K562 (cell line): ENCODE measurements around the gene PPA1. TPM values are rescaled to one million over a fixed set of nuclear protein-coding genes. Genes with fewer than 3 reads are reported as not detected.

Source experiments
- ATAC-seq: fragments of 200-7000 bp; cut with Tn5 transposase; 3 replicates; pipeline ENCODE4 v1.9.1; 2020; ENCODE audit warnings: moderate library complexity
- BruUV-seq: library from RNA; stranded (reverse); fragments of 400-500 nt; replicated peaks from 2 replicates; lab custom pipeline; 2021; lab: Mats Ljungman, UMichigan
- CTCF ChIA-PET: fragments of 300-600 bp; formaldehyde crosslinking; extraction: SDS; loops from one replicate; lab custom pipeline; 2021; ENCODE audit warnings: low intra/inter-chr PET ratio; lab: Yijun Ruan, JAX
- POLR2A ChIA-PET: fragments of 300-600, 350-650 bp; sonication (Branson Sonifier 250); formaldehyde crosslinking; extraction: SDS; loops from one replicate; lab custom pipeline; 2021; ENCODE audit warnings: antibody characterized with exemption, inconsistent platforms; lab: Yijun Ruan, JAX
- DNase-seq, 4 experiments: peaks; one replicate each; pipeline versions ENCODE4 v3.0.0 to v3.0.0-alpha.2; 2011 to 2018; ENCODE audit warnings: low spot score in 3 of 4, mixed read lengths in 3 of 4; ENCODE audit errors: extremely low read depth in 1 of 4
- FAIRE-seq: peaks from 2 replicates; lab custom pipeline; 2011; peaks lifted over from hg19 to GRCh38; lab: Jason Lieb, UNC
- H2AFZ ChIP-seq: 2 replicates; pipeline ENCODE4 v1.6.0; 2011; ENCODE audit warnings: low read depth, low read length, control low read depth, inconsistent platforms
- H3K27ac ChIP-seq: fragments of 200-600 bp; 3 replicates; pipeline ENCODE4 v1.8.0; 2011; ENCODE audit warnings: low read depth, mild to moderate bottlenecking, control low read depth, inconsistent platforms, low read length, moderate library complexity, mixed read lengths; ENCODE audit errors: extremely low read depth
- H3K27me3 ChIP-seq, 2 experiments: fragments of 300-600 bp in 1 of 2; 2 replicates in 1 of 2; 3 replicates in 1 of 2; pipeline versions ENCODE4 v1.6.0 to v1.8.0; 2011; ENCODE audit warnings: inconsistent platforms in 2 of 2, low read length in 2 of 2, mild to moderate bottlenecking in 1 of 2, mixed read lengths in 1 of 2, moderate library complexity in 1 of 2; ENCODE audit not compliant: control insufficient read depth in 2 of 2, insufficient read depth in 2 of 2
- H3K36me3 ChIP-seq: fragments of 300-600 bp; 3 replicates; pipeline ENCODE4 v1.8.0; 2011; ENCODE audit warnings: mild to moderate bottlenecking, low read length, inconsistent platforms; ENCODE audit not compliant: control insufficient read depth, insufficient read depth
- H3K4me1 ChIP-seq, 2 experiments: fragments of 200-600 bp in 1 of 2; replicated peaks in 1 of 2; 2 replicates in 1 of 2; 3 replicates in 1 of 2; pipeline versions ENCODE4 v1.5.1 to v1.8.0; 2011; ENCODE audit warnings: inconsistent platforms in 2 of 2, low read length in 2 of 2, mild to moderate bottlenecking in 1 of 2, mixed read lengths in 1 of 2, moderate library complexity in 1 of 2; ENCODE audit not compliant: control insufficient read depth in 2 of 2, insufficient read depth in 2 of 2
- H3K4me2 ChIP-seq: 2 replicates; pipeline ENCODE4 v1.6.1; 2011; ENCODE audit warnings: low read length, control low read depth, inconsistent platforms, mixed read lengths; ENCODE audit not compliant: insufficient read depth
- H3K4me3 ChIP-seq: fragments of 200-600 bp; sonication (generic), shearing (Covaris generic); 2 replicates; pipeline ENCODE4 v1.5.1; 2016; ENCODE audit warnings: control low read depth, inconsistent platforms
- H3K79me2 ChIP-seq: fragments of 200-600 bp; 3 replicates; pipeline ENCODE4 v1.8.0; 2011; ENCODE audit warnings: low read length, inconsistent platforms; ENCODE audit not compliant: control insufficient read depth, insufficient read depth
- H3K9ac ChIP-seq, 2 experiments: 2 replicates each; pipeline versions ENCODE4 v1.6.0 to v1.6.1; 2011; ENCODE audit warnings: low read depth in 2 of 2, low read length in 2 of 2, control low read depth in 1 of 2, inconsistent platforms in 1 of 2, mild to moderate bottlenecking in 1 of 2, mixed read lengths in 1 of 2; ENCODE audit not compliant: insufficient read depth in 1 of 2
- H3K9me1 ChIP-seq: one replicate; pipeline ENCODE4 v1.6.0; 2011; ENCODE audit warnings: inconsistent platforms, mild to moderate bottlenecking, low read length, moderate library complexity; ENCODE audit not compliant: control insufficient read depth, insufficient read depth
- H3K9me3 ChIP-seq: replicated peaks from 2 replicates; pipeline ENCODE4 v1.5.1; 2011; ENCODE audit warnings: low read depth, low read length, inconsistent platforms; ENCODE audit not compliant: control insufficient read depth, insufficient read depth
- H4K20me1 ChIP-seq: replicated peaks from 2 replicates; pipeline ENCODE4 v1.6.1; 2011; ENCODE audit warnings: low read length, inconsistent platforms, mixed read lengths; ENCODE audit not compliant: control insufficient read depth, insufficient read depth
- CREM ChIP-seq: IDR thresholded peaks from 2 replicates; pipeline ENCODE4 v1.6.1; 2014; ENCODE audit warnings: antibody characterized with exemption, low read depth
- PCBP1 ChIP-seq: fragments of 200-400 bp; formaldehyde crosslinking; IDR thresholded peaks from 2 replicates; pipeline ENCODE4 v1.6.1; 2018; ENCODE audit warnings: mild to moderate bottlenecking, low read depth, low read length; ENCODE audit not compliant: poor library complexity, severe bottlenecking
- POLR2H ChIP-seq: IDR thresholded peaks from 2 replicates; pipeline ENCODE4 v1.6.1; 2016; ENCODE audit warnings: missing genetic modification characterization, low read depth, mild to moderate bottlenecking, control low read depth, missing compliant biosample characterization, moderate library complexity
- ZNF316 ChIP-seq: fragments of 450-650 bp; IDR thresholded peaks from 2 replicates; pipeline ENCODE4 v1.6.1; 2016
- ZNF584 ChIP-seq: fragments of 200-800 bp; sonication (Bioruptor generic); IDR thresholded peaks from 2 replicates; pipeline ENCODE4 v1.6.1; 2016; ENCODE audit warnings: low read depth, mild to moderate bottlenecking, missing genetic modification characterization, missing compliant biosample characterization
- WGBS: fragments of 100-300 bp; shearing (Covaris generic); methylation state at CpG from one replicate; pipeline ENCODE4 v1.1.6; 2016; ENCODE audit warnings: low coverage, mixed read lengths; ENCODE audit not compliant: insufficient coverage; ENCODE audit errors: missing lambda C conversion rate; 5-methylcytosine and 5-hydroxymethylcytosine counted together
- in situ Hi-C: fragments of 300-500 bp; cut with MboI; formaldehyde crosslinking; loops from 4 replicates; pipeline ENCODE4 v1.15.0; 2018; ENCODE audit warnings: inconsistent platforms, mixed read lengths
- intact Hi-C: fragments of 100-400 bp; cut with micrococcal nuclease; formaldehyde crosslinking; loops from 2 replicates; pipeline ENCODE4 v1.14.2; 2022
- polyA plus RNA-seq, 8 experiments: library from polyadenylated mRNA; depleted of rRNA in 4 of 8; stranded (reverse) in 5 of 8; unstranded in 3 of 8; fragments of >200 nt; fragmentation: Nextera tagmentation in 2 of 8; fragmentation: Illumina TruSeq in 1 of 8; extraction: Ambion mirVana in 2 of 8; extraction: Trizol in 1 of 8; gene quantifications; 2 replicates each; pipeline versions ENCODE4 v1.2.1 to v1.2.3, GENCODE V29; 2011 to 2014; ENCODE audit warnings: inconsistent platforms in 1 of 8, missing spikeins in 1 of 8
- total RNA-seq, 7 experiments: library from RNA; depleted of rRNA in 6 of 7; stranded (reverse); fragments of >200 nt in 6 of 7; fragmentation: Illumina TruSeq in 2 of 7; extraction: Trizol in 2 of 7; gene quantifications; 2 replicates each; pipeline versions ENCODE4 v1.2.1 to v1.2.3, GENCODE V29; 2011 to 2021; ENCODE audit warnings: low replicate concordance in 1 of 7
- TF ChIP-seq, protein P1 (sequence below): fragments of 250-450 bp; sonication (Bioruptor Pico); IDR thresholded peaks from 2 replicates; pipeline ENCODE4 v1.5.0; 2021; ENCODE audit warnings: mild to moderate bottlenecking, moderate library complexity
- TF ChIP-seq, protein P2 (sequence below): sonication (generic); formaldehyde crosslinking; IDR thresholded peaks from 2 replicates; pipeline ENCODE4 v1.8.1; 2022; ENCODE audit warnings: missing genetic modification reagents
- TF ChIP-seq, protein P3 (sequence below): IDR thresholded peaks from 2 replicates; pipeline ENCODE4 v1.6.1; 2012; ENCODE audit warnings: low read depth, low read length, improper control_type of control experiment, borderline replicate concordance
- TF ChIP-seq, protein P4 (sequence below), 2 experiments: fragments of 450-650 bp in 1 of 2; IDR thresholded peaks; 2 replicates each; pipeline ENCODE4 v1.6.1; 2011 to 2017; ENCODE audit warnings: low read depth in 2 of 2, antibody characterized with exemption in 1 of 2, borderline replicate concordance in 1 of 2, low read length in 1 of 2, mild to moderate bottlenecking in 1 of 2, mixed read lengths in 1 of 2; ENCODE audit not compliant: control insufficient read depth in 1 of 2

The PPA1 gene
- total and polyA plus RNA-seq, 9 of the 15 experiments (the other 6 are each of a cell fraction or from before 2014, with no cell fraction given) = 301 to 635 (median 471) TPM

DNA sequence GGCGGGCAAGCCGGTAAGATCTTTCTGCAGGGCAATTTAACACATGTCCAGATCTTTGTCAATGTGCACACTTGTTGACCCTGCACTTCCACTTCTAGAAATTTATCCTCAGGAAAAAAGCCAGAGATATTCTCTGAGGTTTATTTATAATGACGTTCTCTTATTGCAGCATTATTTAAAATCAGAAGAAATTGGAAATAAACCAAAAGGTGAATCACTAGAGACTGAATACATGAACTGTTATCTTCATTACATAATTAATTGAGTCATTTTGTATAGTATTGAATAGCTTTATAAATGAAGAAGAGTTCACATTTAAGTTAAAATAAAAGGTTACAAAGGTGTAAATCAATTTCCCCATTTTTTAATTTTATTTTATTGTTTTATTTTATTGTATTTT, 46.7 kb downstream of the PPA1 start (continued):
- TF ChIP-seq, protein P1, sequence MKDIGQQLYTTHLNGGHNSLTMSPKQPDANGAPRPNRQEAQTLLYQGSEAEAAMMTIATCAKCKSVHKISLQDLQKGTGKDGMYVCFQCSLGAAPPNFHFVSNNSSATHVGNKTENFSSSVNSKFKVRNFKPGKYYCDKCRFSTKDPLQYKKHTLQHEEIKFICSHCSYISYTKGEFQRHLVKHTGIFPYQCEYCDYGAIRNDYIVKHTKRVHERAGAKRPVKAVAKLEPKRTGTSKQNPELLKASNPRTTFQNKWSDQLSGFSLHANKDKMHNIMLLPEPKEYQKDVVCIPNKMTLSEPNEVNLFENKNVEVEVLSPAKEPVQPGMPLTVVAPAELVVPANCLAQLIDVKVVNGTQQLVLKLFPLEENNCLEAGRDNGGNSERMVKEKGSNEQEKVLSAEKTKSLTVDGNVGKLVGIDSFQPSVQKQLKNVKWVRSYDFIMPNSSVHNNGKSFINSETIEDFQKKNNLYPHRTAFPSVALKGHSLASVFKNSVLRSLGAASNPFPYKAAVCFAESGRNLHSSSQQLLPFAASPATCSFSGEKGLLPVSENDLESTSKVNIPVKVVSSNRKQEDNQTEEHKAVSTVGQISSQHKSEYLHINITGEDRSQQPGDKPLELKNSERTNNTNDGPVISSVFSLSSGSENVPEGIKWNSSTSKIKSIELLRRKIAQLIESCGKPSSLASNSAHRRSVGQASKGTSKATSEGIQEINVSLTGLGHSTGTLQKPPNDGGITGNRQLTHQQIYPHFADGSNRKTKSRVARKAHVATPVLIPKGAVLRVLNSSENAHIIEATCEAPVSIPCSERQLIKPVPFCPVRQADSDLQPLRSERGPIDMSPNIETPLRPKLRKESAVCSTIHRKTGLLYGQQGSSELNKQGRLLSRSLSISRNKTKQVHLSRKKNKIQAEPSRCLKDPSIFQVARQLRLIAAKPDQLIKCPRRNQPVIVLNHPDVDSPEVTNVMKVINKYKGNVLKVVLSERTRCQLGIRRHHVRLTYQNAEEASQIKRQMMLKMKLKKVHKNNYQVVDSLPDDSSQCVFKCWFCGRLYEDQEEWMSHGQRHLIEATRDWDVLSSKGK (CRISPR knock-in tag) = no peak
- no peak for TF ChIP-seq ZNF316
- TF ChIP-seq CREM = no peak
- no peak for TF ChIP-seq PCBP1

DNA sequence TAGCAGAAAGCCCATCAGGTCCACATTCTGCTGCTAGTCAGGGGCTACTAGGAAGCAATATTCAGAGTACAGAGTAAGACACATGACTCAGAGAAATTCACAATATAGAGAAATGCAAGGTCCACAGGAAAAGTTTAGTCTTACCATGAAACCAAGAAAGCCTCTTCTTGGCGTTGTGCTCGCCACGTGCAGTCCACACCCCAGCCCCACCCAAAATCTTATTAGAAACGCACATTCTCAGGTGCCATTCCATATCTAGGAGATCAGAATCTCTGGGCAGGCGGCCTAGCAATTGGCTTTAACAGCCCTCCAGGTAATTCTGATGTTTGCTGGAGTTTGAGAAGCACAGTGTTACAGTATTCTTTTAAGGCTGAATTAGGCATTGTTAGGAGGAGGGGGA, 47.1 kb downstream of the PPA1 start:
- Histone ChIP-seq H3K9me3 (no peaks in the 10 kb centered on the region), H3K27me3 (peaks cover 11 to 16% of the 10 kb centered on the region in 2 experiments), H3K27ac (no peak overlapping the region), H3K36me3 (no peaks in the 10 kb centered on the region), H3K4me3 (no peak overlapping the region), H3K4me2 (no peak overlapping the region), H3K79me2 (no peaks in the 10 kb centered on the region), H4K20me1 (no peaks in the 10 kb centered on the region), H3K9me1 (no peaks in the 10 kb centered on the region), H3K9ac (no peak overlapping the region), H2AFZ (no peak overlapping the region), H3K4me1 (no peaks in the 10 kb centered on the region)
- DNase-seq = no peak
- POLR2A ChIA-PET = interaction anchor here (1.2 to 1.5 kb wide), 2 partner anchors 10 to 13 kb away, joined by 3 to 5 read pairs; no protein-coding TSS in a partner anchor
- CTCF ChIA-PET = no interaction called here
- FAIRE-seq = no peak
- intact Hi-C loops (no loop called here), in situ Hi-C loops (no loop called here)
- BruUV-seq = no TSS peak
- WGBS = 1% methylated on average over 5 of the region's 5 CpGs
- ATAC-seq = no peak
- TF ChIP-seq, protein P2, sequence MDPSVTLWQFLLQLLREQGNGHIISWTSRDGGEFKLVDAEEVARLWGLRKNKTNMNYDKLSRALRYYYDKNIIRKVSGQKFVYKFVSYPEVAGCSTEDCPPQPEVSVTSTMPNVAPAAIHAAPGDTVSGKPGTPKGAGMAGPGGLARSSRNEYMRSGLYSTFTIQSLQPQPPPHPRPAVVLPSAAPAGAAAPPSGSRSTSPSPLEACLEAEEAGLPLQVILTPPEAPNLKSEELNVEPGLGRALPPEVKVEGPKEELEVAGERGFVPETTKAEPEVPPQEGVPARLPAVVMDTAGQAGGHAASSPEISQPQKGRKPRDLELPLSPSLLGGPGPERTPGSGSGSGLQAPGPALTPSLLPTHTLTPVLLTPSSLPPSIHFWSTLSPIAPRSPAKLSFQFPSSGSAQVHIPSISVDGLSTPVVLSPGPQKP (CRISPR knock-in tag) = no peak
- TF ChIP-seq POLR2H (tag) = no peak
- TF ChIP-seq, protein P3, sequence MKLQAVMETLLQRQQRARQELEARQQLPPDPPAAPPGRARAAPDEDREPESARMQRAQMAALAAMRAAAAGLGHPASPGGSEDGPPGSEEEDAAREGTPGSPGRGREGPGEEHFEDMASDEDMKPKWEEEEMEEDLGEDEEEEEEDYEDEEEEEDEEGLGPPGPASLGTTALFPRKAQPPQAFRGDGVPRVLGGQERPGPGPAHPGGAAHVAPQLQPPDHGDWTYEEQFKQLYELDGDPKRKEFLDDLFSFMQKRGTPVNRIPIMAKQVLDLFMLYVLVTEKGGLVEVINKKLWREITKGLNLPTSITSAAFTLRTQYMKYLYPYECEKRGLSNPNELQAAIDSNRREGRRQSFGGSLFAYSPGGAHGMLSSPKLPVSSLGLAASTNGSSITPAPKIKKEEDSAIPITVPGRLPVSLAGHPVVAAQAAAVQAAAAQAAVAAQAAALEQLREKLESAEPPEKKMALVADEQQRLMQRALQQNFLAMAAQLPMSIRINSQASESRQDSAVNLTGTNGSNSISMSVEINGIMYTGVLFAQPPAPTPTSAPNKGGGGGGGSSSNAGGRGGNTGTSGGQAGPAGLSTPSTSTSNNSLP = no peak
- TF ChIP-seq ZNF584 = no peak
- TF ChIP-seq, protein P4, sequence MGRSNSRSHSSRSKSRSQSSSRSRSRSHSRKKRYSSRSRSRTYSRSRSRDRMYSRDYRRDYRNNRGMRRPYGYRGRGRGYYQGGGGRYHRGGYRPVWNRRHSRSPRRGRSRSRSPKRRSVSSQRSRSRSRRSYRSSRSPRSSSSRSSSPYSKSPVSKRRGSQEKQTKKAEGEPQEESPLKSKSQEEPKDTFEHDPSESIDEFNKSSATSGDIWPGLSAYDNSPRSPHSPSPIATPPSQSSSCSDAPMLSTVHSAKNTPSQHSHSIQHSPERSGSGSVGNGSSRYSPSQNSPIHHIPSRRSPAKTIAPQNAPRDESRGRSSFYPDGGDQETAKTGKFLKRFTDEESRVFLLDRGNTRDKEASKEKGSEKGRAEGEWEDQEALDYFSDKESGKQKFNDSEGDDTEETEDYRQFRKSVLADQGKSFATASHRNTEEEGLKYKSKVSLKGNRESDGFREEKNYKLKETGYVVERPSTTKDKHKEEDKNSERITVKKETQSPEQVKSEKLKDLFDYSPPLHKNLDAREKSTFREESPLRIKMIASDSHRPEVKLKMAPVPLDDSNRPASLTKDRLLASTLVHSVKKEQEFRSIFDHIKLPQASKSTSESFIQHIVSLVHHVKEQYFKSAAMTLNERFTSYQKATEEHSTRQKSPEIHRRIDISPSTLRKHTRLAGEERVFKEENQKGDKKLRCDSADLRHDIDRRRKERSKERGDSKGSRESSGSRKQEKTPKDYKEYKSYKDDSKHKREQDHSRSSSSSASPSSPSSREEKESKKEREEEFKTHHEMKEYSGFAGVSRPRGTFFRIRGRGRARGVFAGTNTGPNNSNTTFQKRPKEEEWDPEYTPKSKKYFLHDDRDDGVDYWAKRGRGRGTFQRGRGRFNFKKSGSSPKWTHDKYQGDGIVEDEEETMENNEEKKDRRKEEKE (IDR thresholded peaks at IDR 0.05; ENCODE audit: borderline replicate concordance in 1 of 2, control insufficient read depth in 1 of 2, low read depth in 2 of 2, low read length in 1 of 2) = no peak
